ENCODE data around the gene FKBP10.

DNA sequence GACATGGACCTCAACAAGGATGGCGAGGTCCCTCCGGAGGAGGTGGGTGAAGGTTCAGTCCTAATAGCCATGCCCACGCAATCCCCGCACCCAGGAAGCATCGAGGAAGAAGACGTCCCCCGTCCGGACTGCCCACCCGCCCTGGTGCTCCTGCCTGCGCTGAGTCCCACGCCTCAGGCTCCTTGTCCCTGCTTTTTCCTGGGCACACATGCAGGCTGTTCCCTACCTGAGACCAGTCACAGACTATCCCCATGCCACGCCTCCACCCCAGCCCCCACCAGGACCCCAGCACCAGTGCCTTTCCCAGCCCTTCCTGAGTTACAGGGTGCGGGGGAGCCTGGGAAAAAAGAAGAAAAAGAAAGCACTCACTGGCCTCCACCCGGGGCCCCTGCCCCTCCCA lies 9.0 kb downstream of the FKBP10 start:
- no peak for TF ChIP-seq CTCF (IDR thresholded peaks at IDR 0.05; ENCODE audit: poor library complexity)
- no peak for TF ChIP-seq EZH2 (IDR thresholded peaks at IDR 0.05; ENCODE audit: borderline replicate concordance)

Data from hepatocyte (in vitro differentiated cells).